ENCODE measurements around the gene DNAAF3.

DNA sequence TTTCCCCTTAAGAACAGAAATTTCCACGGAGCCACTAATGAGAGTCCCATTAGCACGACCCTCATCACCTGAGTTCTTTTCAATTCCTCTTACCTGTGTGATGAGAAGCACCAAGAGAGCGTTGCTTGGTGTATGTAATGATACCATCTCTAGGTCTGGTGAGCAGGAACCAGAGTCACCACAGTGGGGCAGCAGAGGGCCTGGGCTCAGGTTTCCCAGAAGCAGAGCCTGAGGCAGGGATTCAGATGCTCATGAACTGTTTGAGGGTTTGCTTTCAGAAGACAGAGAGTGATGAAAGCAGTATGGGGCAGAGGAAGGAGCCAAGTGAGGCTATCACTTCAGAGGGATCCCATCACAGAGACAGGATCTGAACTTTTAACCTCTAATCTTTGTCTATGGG, 46.0 kb upstream of the DNAAF3 start:
- TF ChIP-seq, protein P1, sequence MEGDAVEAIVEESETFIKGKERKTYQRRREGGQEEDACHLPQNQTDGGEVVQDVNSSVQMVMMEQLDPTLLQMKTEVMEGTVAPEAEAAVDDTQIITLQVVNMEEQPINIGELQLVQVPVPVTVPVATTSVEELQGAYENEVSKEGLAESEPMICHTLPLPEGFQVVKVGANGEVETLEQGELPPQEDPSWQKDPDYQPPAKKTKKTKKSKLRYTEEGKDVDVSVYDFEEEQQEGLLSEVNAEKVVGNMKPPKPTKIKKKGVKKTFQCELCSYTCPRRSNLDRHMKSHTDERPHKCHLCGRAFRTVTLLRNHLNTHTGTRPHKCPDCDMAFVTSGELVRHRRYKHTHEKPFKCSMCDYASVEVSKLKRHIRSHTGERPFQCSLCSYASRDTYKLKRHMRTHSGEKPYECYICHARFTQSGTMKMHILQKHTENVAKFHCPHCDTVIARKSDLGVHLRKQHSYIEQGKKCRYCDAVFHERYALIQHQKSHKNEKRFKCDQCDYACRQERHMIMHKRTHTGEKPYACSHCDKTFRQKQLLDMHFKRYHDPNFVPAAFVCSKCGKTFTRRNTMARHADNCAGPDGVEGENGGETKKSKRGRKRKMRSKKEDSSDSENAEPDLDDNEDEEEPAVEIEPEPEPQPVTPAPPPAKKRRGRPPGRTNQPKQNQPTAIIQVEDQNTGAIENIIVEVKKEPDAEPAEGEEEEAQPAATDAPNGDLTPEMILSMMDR (optimal IDR thresholded peaks at IDR 0.05 in 1 of 3, IDR thresholded peaks at IDR 0.05 in 1 of 3, conservative IDR thresholded peaks at IDR 0.05 in 1 of 3; ENCODE audit: extremely low read depth in 1 of 3, insufficient read depth in 2 of 3, low read length in 3 of 3), result peak; percentile 21 to 47 (median 38)
- no peak for TF ChIP-seq EZH2 (IDR thresholded peaks at IDR 0.05; ENCODE audit: low read length)
